ENCODE measurements around the gene APBA2.
"Not testable (repeated sequence)": the region's sequence is repeated elsewhere in the genome, so short reads cannot be mapped to it uniquely, and the experiment has no call there.

- not testable (repeated sequence) for TF ChIP-seq PAF1 (CRISPR knock-in tag; IDR thresholded peaks at IDR 0.05); ZNF703 (CRISPR knock-in tag; IDR thresholded peaks at IDR 0.05; ENCODE audit: borderline replicate concordance); TAF15 (IDR thresholded peaks at IDR 0.05; ENCODE audit: low read depth, low read length, poor library complexity, severe bottlenecking)
Observed at GRCh38 chr15:28854578-28854977, 31.2 kb upstream of the APBA2 start.

Data from HepG2 (cell line).